ENCODE results near the gene TM4SF20. TPM values are rescaled to one million over a fixed set of nuclear protein-coding genes. Genes with fewer than 3 reads are reported as not detected.
A peak's percentile ranks its signal among the peaks of the same experiment; 100 is the strongest.
"Not testable (repeated sequence)": the region's sequence is repeated elsewhere in the genome, so short reads cannot be mapped to it uniquely, and the experiment has no call there.

Gene TM4SF20
- total RNA-seq, 1 donor from 2014 or later: not detected

GRCh38 chr2:227374158-227374557 is 4.9 kb downstream of the TM4SF20 start:
- ATAC-seq (ENCODE audit: poor library complexity) (no peak), DNase-seq (no peak)
- intact Hi-C loops (cut with DNase I): no loop called here

- DNase-seq: no peak
- intact Hi-C loops (cut with DNase I): no loop called here
- ATAC-seq (ENCODE audit: poor library complexity): no peak
Measured at GRCh38 chr2:227373389-227373788, 5.7 kb downstream of the TM4SF20 start.

- intact Hi-C loops (cut with DNase I): loop anchor here (2.0 kb wide), 1 partner anchor 20 kb away; no protein-coding TSS in a partner anchor
- DNase-seq (no peak), ATAC-seq (ENCODE audit: poor library complexity) (peak; percentile 80)
Measured at GRCh38 chr2:227370791-227371312, 8.3 kb downstream of the TM4SF20 start.

GRCh38 chr2:227370092-227370491 is 9.0 kb downstream of the TM4SF20 start:
- DNase-seq (no peak), ATAC-seq (ENCODE audit: poor library complexity) (no peak)
- intact Hi-C loops (cut with DNase I): loop anchor here (2.0 kb wide), 1 partner anchor 21 kb away; no protein-coding TSS in a partner anchor

- ATAC-seq (ENCODE audit: poor library complexity): no peak
- intact Hi-C loops (cut with DNase I): no loop called here
- DNase-seq: no peak
Measured at GRCh38 chr2:227368574-227368973, 10.5 kb downstream of the TM4SF20 start.

- intact Hi-C loops (cut with DNase I): no loop called here
- ATAC-seq (ENCODE audit: poor library complexity): no peak
Measured at GRCh38 chr2:227367427-227367795, 11.7 kb downstream of the TM4SF20 start.

GRCh38 chr2:227366769-227367426 is 12.2 kb downstream of the TM4SF20 start:
- DNase-seq (no peak), ATAC-seq (ENCODE audit: poor library complexity) (no peak)

More at GRCh38 chr2:227367427-227367795, 11.7 kb downstream of the TM4SF20 start:
- no peak for DNase-seq

GRCh38 chr2:227365833-227366232 is 13.3 kb downstream of the TM4SF20 start:
- DNase-seq: no peak
- ATAC-seq (ENCODE audit: poor library complexity): no peak
- intact Hi-C loops (cut with DNase I): no loop called here

More at GRCh38 chr2:227366769-227367426, 12.2 kb downstream of the TM4SF20 start:
- intact Hi-C loops (cut with DNase I): no loop called here

GRCh38 chr2:227364585-227365263 is 14.4 kb downstream of the TM4SF20 start:
- intact Hi-C loops (cut with DNase I); DNase-seq; ATAC-seq (ENCODE audit: poor library complexity): not testable (repeated sequence)

- intact Hi-C loops (cut with DNase I): no loop called here
- DNase-seq (no peak), ATAC-seq (ENCODE audit: poor library complexity) (no peak)
Measured at GRCh38 chr2:227363756-227364155, 15.3 kb downstream of the TM4SF20 start.

GRCh38 chr2:227360351-227360750 is 18.8 kb downstream of the TM4SF20 start:
- DNase-seq (no peak), ATAC-seq (ENCODE audit: poor library complexity) (no peak)
- intact Hi-C loops (cut with DNase I): no loop called here

GRCh38 chr2:227351639-227352038 is 27.5 kb downstream of the TM4SF20 start:
- ATAC-seq (ENCODE audit: poor library complexity) (no peak), DNase-seq (no peak)
- intact Hi-C loops (cut with DNase I): no loop called here

GRCh38 chr2:227349989-227350612 is 29.0 kb downstream of the TM4SF20 start:
- DNase-seq (no peak), ATAC-seq (ENCODE audit: poor library complexity) (no peak)
- intact Hi-C loops (cut with DNase I): no loop called here

GRCh38 chr2:227348324-227348723 is 30.8 kb downstream of the TM4SF20 start:
- intact Hi-C loops (cut with DNase I): no loop called here
- no peak for DNase-seq
- no peak for ATAC-seq (ENCODE audit: poor library complexity)

- ATAC-seq (ENCODE audit: poor library complexity) (no peak), DNase-seq (no peak)
- intact Hi-C loops (cut with DNase I): no loop called here
Measured at GRCh38 chr2:227347117-227347516, 32.0 kb downstream of the TM4SF20 start.

GRCh38 chr2:227344231-227344630 is 34.9 kb downstream of the TM4SF20 start:
- ATAC-seq (ENCODE audit: poor library complexity): no peak
- no peak for DNase-seq
- intact Hi-C loops (cut with DNase I): no loop called here

GRCh38 chr2:227341553-227341952 is 37.6 kb downstream of the TM4SF20 start:
- ATAC-seq (ENCODE audit: poor library complexity) (no peak), DNase-seq (no peak)
- intact Hi-C loops (cut with DNase I): no loop called here

- intact Hi-C loops (cut with DNase I): no loop called here
- ATAC-seq (ENCODE audit: poor library complexity) (no peak), DNase-seq (no peak)
Measured at GRCh38 chr2:227340106-227340505, 39.0 kb downstream of the TM4SF20 start.

GRCh38 chr2:227339098-227339599 is 40.0 kb downstream of the TM4SF20 start:
- no peak for ATAC-seq (ENCODE audit: poor library complexity)
- no peak for DNase-seq

More at GRCh38 chr2:227339098-227339599, 40.0 kb downstream of the TM4SF20 start:
- intact Hi-C loops (cut with DNase I): no loop called here
